HG03378 (cell line): ENCODE results near the gene TCAF1.
"Not testable (repeated sequence)": the region's sequence is repeated elsewhere in the genome, so short reads cannot be mapped to it uniquely, and the experiment has no call there.

Source experiments
- ATAC-seq: cut with Tn5 transposase; IDR thresholded peaks from one replicate; pipeline ENCODE4 v1.9.1; 2021; ENCODE audit warnings: mild to moderate bottlenecking, moderate library complexity; ENCODE audit not compliant: unreplicated experiment

TCAF1 gene

DNA sequence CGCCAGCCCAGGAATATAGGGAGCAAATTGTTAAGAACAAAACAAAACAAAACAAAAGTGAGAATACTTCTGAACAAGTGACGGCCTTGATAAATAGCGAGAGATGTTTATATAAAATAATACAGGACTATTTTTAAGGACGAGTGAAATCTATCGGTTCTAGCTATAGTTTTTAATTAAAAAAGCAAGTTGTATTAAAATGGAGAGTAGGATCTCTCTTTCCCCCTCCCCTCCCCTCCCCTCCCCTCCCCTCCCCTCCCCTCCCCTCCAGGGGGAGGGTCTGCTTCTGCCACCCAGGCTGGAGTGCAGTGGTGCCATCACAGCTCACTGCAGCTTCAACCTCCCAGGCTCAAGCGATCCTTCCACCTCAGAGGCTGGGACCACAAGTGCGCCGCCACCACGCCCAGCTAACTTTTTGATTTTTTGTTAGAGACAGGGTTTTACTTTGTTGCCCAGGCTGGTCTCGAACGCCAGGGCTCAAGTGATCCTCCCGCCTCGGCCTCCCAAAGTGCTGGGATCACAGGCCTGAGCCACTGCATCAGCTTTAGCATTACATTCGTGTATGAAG is 440 bp upstream of the TCAF1 start:
- no peak for ATAC-seq

DNA sequence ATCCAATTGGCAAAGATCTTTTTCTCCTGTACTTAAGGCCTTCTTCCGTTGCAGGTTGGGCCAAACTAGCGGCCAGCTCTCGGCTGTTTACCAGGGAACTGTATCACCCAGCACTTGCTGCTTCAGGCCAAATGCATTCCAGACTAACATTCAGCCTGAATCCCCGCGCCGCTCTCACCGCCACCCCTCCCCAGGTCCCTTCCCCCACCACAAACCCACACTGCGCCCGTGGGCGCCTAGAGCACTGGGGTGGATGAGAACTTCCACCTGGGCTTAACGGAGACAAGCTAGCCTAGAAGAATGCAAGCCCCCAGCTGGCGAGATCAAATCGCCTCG is 676 bp downstream of the TCAF1 start:
- ATAC-seq, result no peak

- ATAC-seq, result no peak
Observed at GRCh38 chr7:143900230-143900766, 1.7 kb downstream of the TCAF1 start.

DNA sequence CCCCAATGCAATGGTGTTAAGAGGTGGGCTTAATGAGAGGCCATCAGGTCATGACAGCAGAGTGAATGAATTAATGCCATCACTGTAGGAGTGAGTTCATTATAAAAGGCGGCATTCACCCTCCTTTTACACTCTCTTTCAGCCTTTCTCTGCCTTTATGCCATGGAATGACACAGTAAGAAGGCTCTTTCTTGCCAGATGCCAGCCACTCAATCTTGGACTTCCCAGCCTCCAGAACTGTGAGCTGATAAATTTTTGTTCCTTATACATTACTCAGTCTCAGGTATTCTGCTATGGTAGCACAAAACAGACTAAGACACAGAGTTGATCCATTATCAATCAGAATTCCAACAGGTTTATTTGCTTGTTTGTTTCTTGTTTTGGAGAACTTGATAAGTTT is 3.2 kb downstream of the TCAF1 start:
- no peak for ATAC-seq

- no peak for ATAC-seq
Observed at GRCh38 chr7:143896667-143897066, 5.3 kb downstream of the TCAF1 start.

DNA sequence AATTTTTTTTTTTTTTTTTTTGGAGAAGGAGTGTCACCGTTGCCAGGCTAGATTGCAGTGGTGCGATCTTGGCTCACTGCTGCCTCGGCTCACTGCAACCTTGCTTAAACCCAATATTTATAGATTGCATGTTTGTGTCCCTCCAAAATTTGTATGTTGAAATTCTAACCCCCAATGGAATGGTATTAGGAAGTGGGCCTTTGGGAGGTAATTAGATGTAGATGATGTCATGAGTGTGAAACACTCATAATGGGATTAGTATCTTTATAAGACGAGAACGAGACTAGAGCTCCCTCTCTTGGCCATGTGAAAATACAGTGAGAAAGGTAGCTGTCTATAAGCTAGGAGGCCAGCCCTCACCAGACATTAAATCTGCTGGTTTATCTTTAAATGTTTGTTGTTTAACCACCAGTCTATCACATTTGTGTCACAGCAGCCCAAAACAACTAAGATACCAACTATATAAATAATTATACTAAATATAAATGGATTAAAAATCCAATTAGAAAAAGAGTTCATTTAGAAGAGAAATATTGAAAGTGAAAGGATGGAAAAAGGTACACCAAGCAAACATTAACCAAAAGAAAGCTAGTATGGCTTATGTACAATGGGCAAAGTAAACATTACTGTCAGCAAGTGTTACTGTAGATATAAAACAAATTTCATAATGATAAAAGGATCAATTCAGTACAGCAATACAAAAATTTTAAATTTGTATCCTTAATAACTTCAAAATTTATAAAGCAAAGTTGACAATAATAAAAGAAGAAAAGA is 9.3 kb downstream of the TCAF1 start:
- ATAC-seq, result peak; percentile 97

GRCh38 chr7:143891457-143891856 is 10.5 kb downstream of the TCAF1 start:
- ATAC-seq, result no peak

DNA sequence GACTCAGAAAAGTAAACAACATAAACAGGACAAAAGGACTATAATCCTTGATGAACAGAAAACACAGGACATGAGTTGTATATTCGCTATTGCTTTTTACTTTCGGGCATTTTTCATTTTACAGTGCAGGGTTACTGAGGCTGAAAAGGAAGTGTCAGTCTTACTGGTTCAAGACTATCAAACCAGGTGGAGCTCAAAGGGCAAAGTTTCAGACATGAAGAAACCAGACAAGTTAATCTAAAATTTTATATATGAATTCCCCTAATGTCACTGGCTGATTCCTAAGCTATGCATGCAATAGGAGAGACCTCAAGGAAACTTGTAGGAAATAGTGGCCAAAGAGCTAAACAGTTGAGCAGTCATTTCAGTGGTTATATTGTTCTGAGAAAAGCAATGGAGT is 11.4 kb downstream of the TCAF1 start:
- ATAC-seq, result no peak

GRCh38 chr7:143889068-143889467 is 12.9 kb downstream of the TCAF1 start:
- no peak for ATAC-seq

DNA sequence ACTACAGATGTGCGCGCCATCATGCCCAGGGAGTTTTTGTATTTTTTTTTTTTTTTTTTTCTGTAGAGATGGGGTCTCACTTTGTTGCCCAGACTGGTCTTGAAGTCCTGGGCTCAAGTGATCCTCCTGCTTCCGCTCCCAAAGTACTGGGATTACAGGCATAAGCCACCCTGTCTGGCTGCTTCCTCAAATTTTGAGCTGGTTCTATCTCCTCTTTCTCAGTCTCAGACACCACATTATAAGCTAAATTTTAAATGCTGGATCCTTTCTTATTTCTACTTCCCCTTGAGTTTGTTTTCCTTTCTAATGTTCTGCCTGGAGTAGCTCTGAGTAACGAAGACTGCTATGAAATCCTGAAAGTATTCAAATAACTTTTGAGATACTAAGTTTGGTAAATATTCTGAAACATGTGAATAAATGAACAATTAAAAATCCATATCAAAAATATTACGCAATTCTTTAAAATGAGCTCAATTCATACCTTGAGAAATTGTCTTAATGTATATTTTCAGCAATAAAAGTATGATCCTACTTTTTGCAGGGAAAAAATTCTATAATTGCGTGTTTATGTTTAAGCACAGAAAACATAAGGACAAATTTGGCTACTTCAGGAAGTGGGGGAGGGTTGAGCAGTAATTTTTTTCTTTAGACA is 15.0 kb downstream of the TCAF1 start:
- ATAC-seq, result no peak

DNA sequence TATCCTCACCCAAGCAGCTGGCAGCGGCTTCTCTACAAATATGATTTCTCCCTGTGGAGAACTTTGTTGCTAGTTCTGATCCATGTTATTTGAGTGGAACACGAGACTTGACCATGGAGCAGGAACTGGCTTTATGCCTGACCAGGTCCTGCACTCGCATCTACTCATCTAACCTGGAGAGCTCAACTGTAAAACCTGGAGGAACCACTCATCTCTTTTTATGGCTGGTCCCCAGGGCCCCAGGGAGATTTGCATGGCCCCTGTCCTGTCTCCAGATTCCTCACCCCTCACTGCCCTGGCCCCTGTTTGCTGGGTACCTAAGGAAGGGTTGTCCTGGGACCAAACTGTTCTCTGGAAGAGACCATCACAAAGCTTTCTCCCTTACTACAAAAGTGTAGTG is 16.0 kb downstream of the TCAF1 start:
- peak; percentile 46 for ATAC-seq

DNA sequence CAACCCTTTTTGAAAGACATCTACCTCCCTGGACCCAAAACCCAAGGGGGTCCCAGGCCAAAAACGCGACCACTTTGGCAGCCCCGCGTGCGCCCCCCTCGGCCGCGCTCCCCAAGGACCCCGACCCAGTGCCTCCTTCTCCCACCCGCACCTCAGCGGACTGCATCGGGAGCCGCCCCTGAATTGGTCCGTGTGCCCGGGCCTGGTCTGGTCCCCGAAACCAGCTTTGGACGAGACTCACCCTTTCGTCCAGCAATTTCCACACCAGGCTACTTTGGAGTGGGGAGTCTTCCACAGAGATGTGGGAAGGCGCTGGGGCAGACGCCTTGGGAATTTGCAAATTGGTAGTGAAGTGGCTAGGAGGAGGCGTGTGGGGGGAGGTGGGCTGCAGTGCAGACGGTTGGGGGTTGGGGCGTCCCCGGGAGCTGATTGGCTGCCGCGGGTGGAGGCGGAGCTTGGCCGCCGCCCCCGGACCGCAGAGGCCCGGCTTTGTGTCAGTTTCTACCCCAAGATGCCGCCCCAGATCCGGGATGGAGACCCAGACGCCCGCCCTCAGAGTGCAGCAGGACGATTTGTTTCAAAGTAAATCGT is 16.9 kb downstream of the TCAF1 start:
- peak; percentile 55 for ATAC-seq

DNA sequence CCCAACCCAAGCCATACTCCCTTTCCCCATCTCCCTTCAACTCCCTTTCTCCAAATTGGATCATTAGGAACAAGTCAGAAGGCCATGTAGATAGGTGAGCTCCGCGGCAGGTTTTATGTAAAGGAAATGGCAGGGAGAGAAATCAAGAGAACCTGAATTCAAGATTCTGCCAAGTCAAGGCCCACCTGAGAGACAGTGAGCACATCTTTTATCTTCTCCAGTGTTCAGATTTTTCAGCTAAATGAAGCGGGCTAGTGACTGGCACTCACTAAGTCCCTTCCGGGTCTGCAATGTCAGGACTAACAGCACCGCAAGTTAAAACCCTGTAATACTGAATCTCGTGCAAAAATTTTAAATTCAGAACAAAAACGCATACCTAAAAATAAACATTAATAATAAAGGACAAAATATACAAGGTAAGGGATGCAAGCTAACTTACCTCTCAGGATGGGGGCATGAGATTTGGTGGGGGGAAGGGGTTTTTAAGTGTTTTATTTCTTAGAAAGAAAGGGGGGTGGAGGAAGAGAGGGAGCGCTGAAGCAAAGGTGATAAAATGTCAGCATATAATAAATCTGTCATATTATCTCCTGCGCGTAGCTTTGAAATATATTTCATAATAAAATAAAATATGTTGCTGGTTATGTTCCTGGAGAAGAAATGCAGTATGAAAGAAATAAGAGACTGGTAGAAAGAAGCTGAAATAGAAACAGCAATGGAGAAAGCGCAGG is 17.6 kb downstream of the TCAF1 start:
- ATAC-seq, result no peak

GRCh38 chr7:143882604-143883078 is 19.3 kb downstream of the TCAF1 start:
- ATAC-seq, result no peak

DNA sequence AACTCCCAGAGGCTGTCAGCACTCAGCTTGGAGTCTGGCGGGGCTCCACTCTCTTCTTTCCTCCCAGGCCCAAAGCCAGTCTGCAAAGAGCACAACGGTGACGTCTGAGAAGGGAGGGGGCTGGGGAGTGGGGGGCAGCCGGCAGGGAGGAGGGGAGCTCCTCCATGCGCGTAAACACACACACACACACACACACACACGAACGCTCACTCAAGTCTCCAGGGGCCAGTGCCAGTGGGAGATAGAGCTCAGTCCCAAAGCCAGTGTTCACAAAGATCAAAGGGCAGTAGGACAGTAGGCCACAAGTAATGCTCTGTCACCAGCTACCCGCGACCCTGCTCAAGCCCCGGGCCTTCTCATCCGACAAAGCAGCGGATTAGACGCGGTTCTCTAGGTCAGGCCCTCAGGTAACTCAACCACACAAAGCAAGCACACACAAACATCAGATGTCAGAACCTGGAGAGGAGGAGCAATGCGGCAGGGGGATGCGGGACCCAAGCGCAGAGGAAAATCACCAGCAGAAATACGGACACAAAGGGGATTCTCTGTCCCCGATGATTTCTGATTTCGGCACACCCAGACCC is 19.9 kb downstream of the TCAF1 start:
- no peak for ATAC-seq

GRCh38 chr7:143878884-143879283 is 23.1 kb downstream of the TCAF1 start:
- ATAC-seq, result no peak

DNA sequence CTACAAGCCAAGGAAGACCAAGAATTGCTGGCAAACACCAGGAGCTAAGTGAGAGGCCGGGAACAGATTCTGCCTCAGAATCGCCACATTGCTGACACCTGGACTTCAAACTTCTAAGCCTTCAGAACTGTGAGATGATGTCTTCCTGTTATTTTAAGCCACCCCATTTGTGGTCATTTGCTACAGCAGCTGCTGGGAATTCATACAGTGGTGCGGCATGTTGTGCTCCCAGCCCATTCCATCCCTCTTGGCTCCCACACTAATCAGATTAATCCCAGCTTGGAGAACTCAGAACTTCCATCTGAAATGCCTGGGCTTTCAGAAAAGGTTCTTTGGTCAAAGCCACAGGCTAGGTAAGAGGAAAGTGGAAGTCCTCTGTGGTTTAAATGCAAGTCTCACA is 24.9 kb downstream of the TCAF1 start:
- ATAC-seq, result no peak

- no peak for ATAC-seq
Observed at GRCh38 chr7:143876218-143876617, 25.8 kb downstream of the TCAF1 start.

DNA sequence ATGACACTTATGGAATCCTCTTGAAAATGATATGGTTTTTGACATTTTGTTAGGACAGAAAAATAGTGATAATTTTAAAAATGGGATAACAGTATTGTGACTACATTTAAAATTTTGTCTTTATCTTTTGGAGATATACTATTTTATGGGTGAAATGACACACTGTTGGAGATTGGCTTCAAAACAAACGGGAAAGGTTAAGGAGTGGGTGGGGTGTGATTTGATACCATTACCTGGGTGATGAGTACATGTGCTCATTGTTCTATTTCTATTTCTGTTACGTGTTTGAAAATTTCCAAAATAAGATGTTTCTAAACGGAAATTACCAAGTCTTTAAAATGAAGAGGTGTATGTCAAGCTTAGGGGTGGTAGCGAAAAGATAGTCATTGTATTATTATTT is 28.7 kb downstream of the TCAF1 start:
- ATAC-seq, result not testable (repeated sequence)

GRCh38 chr7:143871534-143871933 is 30.4 kb downstream of the TCAF1 start:
- not testable (repeated sequence) for ATAC-seq

- not testable (repeated sequence) for ATAC-seq
Observed at GRCh38 chr7:143857994-143858393, 44.0 kb downstream of the TCAF1 start.
